K562 (cell line): ENCODE results near the gene SMIM29. TPM values are rescaled to one million over a fixed set of nuclear protein-coding genes. Genes with fewer than 3 reads are reported as not detected.
A peak's percentile ranks its signal among the peaks of the same experiment; 100 is the strongest.

ENCODE experiments used
- BMI1 ChIP-seq: fragments of 150-350 bp; IDR thresholded peaks from 2 replicates; pipeline ENCODE4 v1.6.1; 2014; ENCODE audit warnings: low read length
- CXXC5 ChIP-seq: fragments of 250-450 bp; sonication (Bioruptor Pico); IDR thresholded peaks from 2 replicates; pipeline ENCODE4 v1.8.0; 2022; ENCODE audit warnings: inconsistent platforms, mild to moderate bottlenecking, moderate library complexity
- DMBX1 ChIP-seq: fragments of 250-450 bp; sonication (Bioruptor Pico); IDR thresholded peaks from 2 replicates; pipeline ENCODE4 v1.8.0; 2022; ENCODE audit warnings: inconsistent platforms, mild to moderate bottlenecking, moderate library complexity, borderline replicate concordance
- E2F5 ChIP-seq: sonication (generic); formaldehyde crosslinking; IDR thresholded peaks from 2 replicates; pipeline ENCODE4 v1.8.0; 2022; ENCODE audit warnings: mild to moderate bottlenecking, missing genetic modification reagents
- FOSL1 ChIP-seq: fragments of 200-800 bp; sonication (Bioruptor generic); conservative IDR thresholded peaks from 2 replicates; pipeline ENCODE4 v1.6.1; 2016; ENCODE audit warnings: missing genetic modification characterization, missing compliant biosample characterization
- HMBOX1 ChIP-seq: sonication (generic); IDR thresholded peaks from 2 replicates; pipeline ENCODE4 v1.6.1; 2016
- NFXL1 ChIP-seq: fragments of 450-650 bp; formaldehyde crosslinking; IDR thresholded peaks from 2 replicates; pipeline ENCODE4 v1.4.0; 2021; ENCODE audit warnings: mild to moderate bottlenecking
- NFYB ChIP-seq: IDR thresholded peaks from 2 replicates; pipeline ENCODE4 v1.6.1; 2011; ENCODE audit warnings: mild to moderate bottlenecking, moderate library complexity; ENCODE audit not compliant: insufficient read length; ENCODE audit errors: extremely low read depth
- NR2C2 ChIP-seq, 2 experiments: fragments of 200-800 bp in 1 of 2; sonication (Bioruptor generic) in 1 of 2; sonication (generic) in 1 of 2; formaldehyde crosslinking in 1 of 2; IDR thresholded peaks; 2 replicates each; pipeline versions ENCODE4 v1.6.1 to v1.8.0; 2016 to 2022; ENCODE audit warnings: mild to moderate bottlenecking in 1 of 2, missing compliant biosample characterization in 1 of 2, missing genetic modification characterization in 1 of 2, missing genetic modification reagents in 1 of 2
- REST ChIP-seq, 2 experiments: fragments of 450-650 bp; formaldehyde crosslinking in 1 of 2; IDR thresholded peaks; 2 replicates each; pipeline versions ENCODE4 v1.4.0 to v1.6.1; 2014 to 2020; ENCODE audit warnings: mild to moderate bottlenecking in 2 of 2, borderline replicate concordance in 1 of 2, low read depth in 1 of 2
- YY1 ChIP-seq, 3 experiments: IDR thresholded peaks; 2 replicates each; pipeline ENCODE4 v1.6.1; 2011; ENCODE audit warnings: low read length in 2 of 3, mild to moderate bottlenecking in 2 of 3, moderate library complexity in 2 of 3, borderline replicate concordance in 1 of 3, control low read depth in 1 of 3, low read depth in 1 of 3; ENCODE audit not compliant: insufficient read depth in 3 of 3, insufficient replicate concordance in 2 of 3, control insufficient read depth in 1 of 3, insufficient read length in 1 of 3; ENCODE audit errors: extremely low read depth in 1 of 3
- ZBTB2 ChIP-seq: fragments of 450-650 bp; IDR thresholded peaks from 2 replicates; pipeline ENCODE4 v1.6.1; 2016; ENCODE audit warnings: antibody characterized with exemption
- ZBTB7A ChIP-seq: IDR thresholded peaks from 2 replicates; pipeline ENCODE4 v1.6.1; 2011; ENCODE audit warnings: low read depth, mild to moderate bottlenecking, low read length, moderate library complexity, borderline replicate concordance; ENCODE audit not compliant: control insufficient read depth
- polyA plus RNA-seq, 8 experiments: library from polyadenylated mRNA; depleted of rRNA in 4 of 8; stranded (reverse) in 5 of 8; unstranded in 3 of 8; fragments of >200 nt; fragmentation: Nextera tagmentation in 2 of 8; fragmentation: Illumina TruSeq in 1 of 8; extraction: Ambion mirVana in 2 of 8; extraction: Trizol in 1 of 8; gene quantifications; 2 replicates each; pipeline versions ENCODE4 v1.2.1 to v1.2.3, GENCODE V29; 2011 to 2014; ENCODE audit warnings: inconsistent platforms in 1 of 8, missing spikeins in 1 of 8
- total RNA-seq, 7 experiments: library from RNA; depleted of rRNA in 6 of 7; stranded (reverse); fragments of >200 nt in 6 of 7; fragmentation: Illumina TruSeq in 2 of 7; extraction: Trizol in 2 of 7; gene quantifications; 2 replicates each; pipeline versions ENCODE4 v1.2.1 to v1.2.3, GENCODE V29; 2011 to 2021; ENCODE audit warnings: low replicate concordance in 1 of 7

Gene SMIM29
- total and polyA plus RNA-seq, 9 of the 15 experiments (the other 6 are each of a cell fraction or from before 2014, with no cell fraction given) = 6.5 to 36.7 (median 20.9) TPM

- TF ChIP-seq REST (IDR thresholded peaks at IDR 0.05; ENCODE audit: borderline replicate concordance) (peak; percentile 35; the same call in 1 of the 2 replicates), REST (CRISPR knock-in tag; IDR thresholded peaks at IDR 0.05; ENCODE audit: low read depth) (no peak), BMI1 (no peak), E2F5 (CRISPR knock-in tag) (no peak), NFXL1 (CRISPR knock-in tag) (no peak), CXXC5 (CRISPR knock-in tag) (peak; percentile 62), FOSL1 (tag) (no peak), YY1 (IDR thresholded peaks at IDR 0.05; ENCODE audit: borderline replicate concordance in 1 of 3, control insufficient read depth in 1 of 3, extremely low read depth in 1 of 3, insufficient read depth in 3 of 3, insufficient read length in 1 of 3, insufficient replicate concordance in 2 of 3, low read depth in 1 of 3, low read length in 2 of 3) (peak; percentile 67 to 93 (median 77)), ZBTB7A (no peak), ZBTB2 (0 out of 2 replicates have a peak, but pooled peaks have one; percentile 15), HMBOX1 (no peak), NFYB (peak; percentile 29), NR2C2 (CRISPR knock-in tag; IDR thresholded peaks at IDR 0.05) (no peak), NR2C2 (tag; IDR thresholded peaks at IDR 0.05) (peak; percentile 53; the same call in 1 of the 2 replicates), DMBX1 (CRISPR knock-in tag) (0 out of 2 replicates have a peak, but pooled peaks have one; percentile 50)
These were observed 48.4 kb downstream of the SMIM29 start (continued) for GRCh38 chr6:34200340-34200971.
